Measurements from ENCODE around the gene CCDC184.
"Not testable (repeated sequence)": the region's sequence is repeated elsewhere in the genome, so short reads cannot be mapped to it uniquely, and the experiment has no call there.

The CCDC184 gene

DNA sequence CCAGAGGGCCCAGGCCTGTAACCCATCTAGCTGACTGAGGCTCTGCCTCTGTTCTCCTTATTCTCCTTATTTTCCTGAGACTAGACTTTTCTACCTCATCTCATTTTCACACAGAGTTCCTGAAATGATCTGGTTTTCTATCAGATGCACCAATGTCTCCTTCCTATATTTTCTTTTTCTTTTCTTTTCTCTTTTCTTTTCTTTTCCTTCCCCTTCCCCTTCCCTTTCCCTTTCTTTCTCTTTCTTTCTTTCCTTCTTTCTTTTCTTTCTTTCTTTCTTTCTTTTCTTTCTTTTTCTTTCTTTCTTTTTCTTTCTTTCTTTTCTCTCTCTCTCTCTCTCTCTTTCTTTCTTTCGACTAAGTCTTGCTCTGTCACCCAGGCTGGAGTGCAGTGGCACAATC lies 3.0 kb upstream of the CCDC184 start:
- no peak for DNase-seq

- no peak for DNase-seq
These were observed 2.5 kb upstream of the CCDC184 start for GRCh38 chr12:48180857-48181495.

GRCh38 chr12:48182631-48183030 lies 813 bp upstream of the CCDC184 start:
- DNase-seq, result no peak

GRCh38 chr12:48183876-48184548 lies 568 bp downstream of the CCDC184 start:
- DNase-seq, result peak in 1 of 3 experiments; percentile 74

DNA sequence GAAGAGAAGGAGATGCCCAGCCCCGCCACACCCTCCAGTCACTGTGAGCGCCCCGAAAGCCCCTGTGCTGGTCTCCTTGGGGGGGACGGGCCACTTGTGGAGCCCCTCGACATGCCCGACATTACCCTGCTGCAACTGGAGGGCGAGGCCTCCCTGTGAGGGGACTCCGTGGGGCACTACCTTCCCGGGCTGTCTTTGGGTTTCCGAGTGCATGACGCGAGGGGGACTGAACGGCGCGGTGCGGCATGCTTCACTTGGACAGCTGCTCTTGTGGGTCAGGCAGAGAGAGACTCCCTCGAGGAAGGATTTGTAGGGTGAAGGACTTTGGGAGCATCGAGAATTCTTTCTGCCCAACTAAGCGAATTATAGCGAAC lies 1.1 kb downstream of the CCDC184 start:
- no peak for DNase-seq

- no peak for DNase-seq
These were observed 1.9 kb downstream of the CCDC184 start for GRCh38 chr12:48185181-48185919.

DNA sequence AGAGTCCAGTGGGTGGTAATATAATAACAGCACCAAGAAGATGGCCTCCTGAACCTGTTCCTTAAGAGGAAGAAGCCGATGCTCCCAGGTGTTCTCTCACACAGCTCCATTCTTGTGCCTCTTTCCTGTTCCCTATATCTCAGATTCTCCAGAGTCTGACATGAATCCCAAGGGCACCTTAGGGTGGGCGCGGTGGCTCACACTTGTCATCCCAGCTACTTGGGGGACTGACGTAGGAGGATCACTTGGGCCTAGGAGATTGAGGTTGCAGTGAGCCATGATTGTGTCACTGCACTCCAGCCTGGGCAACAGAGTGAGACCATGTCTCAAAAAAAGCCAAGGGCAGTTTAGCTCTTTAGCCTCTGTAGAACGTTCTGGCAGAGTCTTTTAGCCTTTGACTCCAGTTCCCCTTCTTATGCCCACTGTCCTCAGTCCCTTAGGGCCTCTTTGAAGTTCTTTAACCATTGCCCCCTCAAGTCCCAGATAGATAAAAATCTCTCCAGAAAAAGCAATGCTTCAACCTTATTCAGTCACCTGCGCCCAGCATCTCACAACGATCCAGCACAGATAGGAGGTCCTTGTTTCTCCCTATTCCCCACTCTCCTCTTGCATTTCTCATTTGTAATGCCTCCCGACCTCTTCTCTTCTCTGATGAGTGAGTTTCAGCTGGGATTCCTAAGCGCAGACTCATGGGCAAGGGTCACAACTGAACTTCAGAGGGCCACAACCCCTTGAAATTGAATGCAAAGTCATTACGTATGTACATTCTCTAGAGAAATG lies 4.7 kb downstream of the CCDC184 start:
- no peak for DNase-seq

GRCh38 chr12:48189331-48190125 lies 6.1 kb downstream of the CCDC184 start:
- peak; percentile 61 to 90 (median 74) for DNase-seq

DNA sequence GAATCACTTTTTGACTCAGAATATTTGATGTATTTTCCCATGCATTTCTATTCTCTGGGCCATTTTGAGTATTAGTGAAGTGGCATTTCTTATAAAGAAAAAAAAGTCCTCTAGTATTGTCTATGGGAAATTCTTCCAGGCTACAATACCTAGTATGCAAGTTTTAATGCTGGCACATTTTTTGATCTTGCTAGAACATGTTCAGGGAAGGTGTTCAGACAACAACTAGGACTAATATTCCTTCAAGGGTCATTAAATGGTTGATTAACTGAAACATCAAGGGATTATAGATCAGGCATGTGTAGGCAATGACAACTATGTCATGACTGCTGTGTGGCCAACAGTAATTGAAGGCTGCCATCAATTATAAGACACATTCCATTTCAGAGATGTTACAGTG lies 7.7 kb downstream of the CCDC184 start:
- DNase-seq, result no peak

DNA sequence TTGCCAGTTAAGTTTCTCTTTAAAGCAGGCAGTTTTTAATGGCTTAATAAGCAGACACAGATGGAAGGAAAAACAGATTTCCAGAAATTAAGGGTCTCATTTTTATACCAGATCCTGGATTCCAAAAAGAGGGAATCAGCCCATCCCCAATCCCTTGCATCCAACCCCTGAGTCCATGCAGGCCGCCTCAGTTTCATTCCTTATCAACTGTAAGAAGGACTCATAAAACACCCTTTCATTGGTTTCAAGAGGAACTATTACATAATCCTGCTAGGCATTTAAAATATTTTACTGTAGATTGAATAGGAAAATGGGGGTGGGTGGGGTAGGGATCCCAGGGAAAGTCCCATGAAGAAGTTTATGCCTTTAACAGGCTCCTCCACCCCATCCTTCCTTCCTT lies 9.4 kb downstream of the CCDC184 start:
- DNase-seq, result no peak

DNA sequence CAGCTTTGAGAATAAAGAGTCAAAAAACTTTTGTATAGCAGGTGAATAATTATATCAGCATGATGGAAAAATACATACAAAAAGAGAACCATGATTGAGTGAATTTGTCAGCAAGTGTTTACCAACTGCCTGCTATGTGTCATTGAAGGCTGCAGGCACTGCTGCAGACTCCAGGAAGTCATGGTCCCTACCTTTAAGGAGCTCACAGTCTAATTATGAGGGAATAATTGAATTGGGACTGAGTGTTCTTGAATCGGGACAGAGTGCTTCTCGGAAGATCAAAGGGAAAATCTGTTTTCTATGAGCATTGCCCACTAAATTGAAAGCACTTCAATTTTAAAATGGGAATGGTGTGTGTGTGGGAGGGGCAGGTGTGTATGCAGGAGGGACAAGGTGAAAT lies 10.2 kb downstream of the CCDC184 start:
- DNase-seq, result peak in 1 of 3 experiments; percentile 6

- DNase-seq, result no peak
These were observed 11.4 kb downstream of the CCDC184 start for GRCh38 chr12:48194799-48195201.

DNA sequence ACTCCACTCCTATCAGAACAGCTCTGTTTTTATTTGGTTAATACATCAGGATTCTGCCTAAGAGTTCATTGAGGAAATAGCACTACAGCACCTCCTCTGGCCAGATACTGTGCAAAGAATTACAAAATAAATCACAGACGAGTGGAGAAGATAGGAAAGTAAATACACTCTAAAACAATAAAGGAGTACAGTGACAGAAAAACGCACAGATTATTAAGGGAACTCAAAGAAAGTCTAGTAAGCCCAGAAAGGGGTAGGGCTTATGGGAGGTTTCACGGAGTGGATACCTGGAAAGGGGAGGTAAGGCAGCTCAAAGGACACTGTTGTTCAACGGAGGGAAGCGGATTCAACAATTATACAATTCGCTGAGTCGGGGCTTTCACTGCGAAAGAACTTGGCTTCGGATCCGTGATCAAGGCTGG lies 14.1 kb downstream of the CCDC184 start:
- peak in 2 of 3 experiments; percentile 77 to 91 for DNase-seq

- peak; percentile 98 to 99 (median 99) for DNase-seq
These were observed 14.7 kb downstream of the CCDC184 start for GRCh38 chr12:48197971-48198671.

DNA sequence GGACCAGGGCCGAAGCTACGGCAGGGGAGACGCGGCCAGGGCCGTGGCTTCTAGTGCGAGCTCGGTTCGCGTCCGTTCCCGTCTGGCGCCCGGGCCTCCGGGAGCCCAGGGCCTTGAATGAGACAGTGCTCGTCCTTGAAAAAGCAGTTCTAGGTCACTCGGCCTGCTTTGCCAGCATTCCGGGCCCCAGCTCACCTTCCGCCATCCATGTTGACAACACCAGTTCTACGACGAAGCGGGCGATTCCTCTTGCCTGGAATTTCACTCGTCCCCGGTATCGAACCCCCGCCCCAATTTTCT lies 15.2 kb downstream of the CCDC184 start:
- peak in 1 of 3 experiments; percentile 52 for DNase-seq

- no peak for DNase-seq
These were observed 15.5 kb downstream of the CCDC184 start for GRCh38 chr12:48198985-48199384.

- DNase-seq, result no peak
These were observed 16.4 kb downstream of the CCDC184 start for GRCh38 chr12:48199774-48200221.

GRCh38 chr12:48201091-48201490 lies 17.6 kb downstream of the CCDC184 start:
- DNase-seq, result no peak

DNA sequence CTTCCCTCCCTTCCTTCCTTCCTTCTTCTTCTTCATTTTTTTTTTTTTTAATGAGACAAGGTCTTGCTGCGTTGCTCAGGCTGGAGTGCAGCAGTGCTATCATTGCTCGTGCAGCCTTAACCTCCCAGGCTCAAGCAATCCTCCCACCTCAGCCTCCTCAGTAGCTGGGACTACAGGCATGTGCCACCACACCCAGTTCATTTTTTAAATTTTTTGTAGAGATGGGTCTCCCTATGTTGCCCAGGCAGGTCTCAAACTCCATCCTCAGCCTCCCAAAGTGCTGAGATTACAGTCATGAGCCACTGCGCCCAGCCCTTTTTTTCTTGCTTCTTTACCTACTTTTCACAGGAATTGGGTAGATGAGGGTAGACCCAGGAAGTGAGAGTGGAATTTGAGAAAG lies 18.1 kb downstream of the CCDC184 start:
- no peak for DNase-seq

DNA sequence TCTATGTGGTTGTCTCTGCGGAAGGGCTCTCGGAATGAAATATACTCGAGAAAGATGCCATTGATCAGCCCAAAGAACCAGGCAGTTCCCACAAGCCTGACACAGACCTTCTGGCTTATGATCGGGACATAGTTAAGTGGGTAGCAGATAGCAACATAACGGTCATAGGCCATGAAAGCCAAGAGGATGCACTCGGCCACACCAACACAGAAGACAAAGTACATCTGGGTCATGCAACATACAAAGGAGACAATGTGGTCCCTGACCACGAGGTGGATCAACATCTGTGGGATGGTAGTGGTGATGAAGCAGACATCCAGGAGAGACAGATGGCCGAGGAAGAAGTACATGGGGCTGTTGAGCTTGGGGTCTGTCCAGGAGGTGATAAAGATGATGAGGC lies 19.3 kb downstream of the CCDC184 start:
- no peak for DNase-seq

- no peak for DNase-seq
These were observed 19.7 kb downstream of the CCDC184 start, which contains the start of gene OR10AD1 for GRCh38 chr12:48203192-48203591. OR10AD1 (minus strand) TSS chr12:48203292; CDS start chr12:48203292, 0 bp downstream.

GRCh38 chr12:48209495-48209894 lies 26.1 kb downstream of the CCDC184 start:
- not testable (repeated sequence) for DNase-seq
